K562 (cell line): ENCODE measurements around the gene INMT. TPM values are rescaled to one million over a fixed set of nuclear protein-coding genes. Genes with fewer than 3 reads are reported as not detected.

ENCODE experiments used
- ATAC-seq: fragments of 200-7000 bp; cut with Tn5 transposase; 3 replicates; pipeline ENCODE4 v1.9.1; 2020; ENCODE audit warnings: moderate library complexity
- BruUV-seq: library from RNA; stranded (reverse); fragments of 400-500 nt; replicated peaks from 2 replicates; lab custom pipeline; 2021; lab: Mats Ljungman, UMichigan
- CTCF ChIA-PET: fragments of 300-600 bp; formaldehyde crosslinking; extraction: SDS; loops from one replicate; lab custom pipeline; 2021; ENCODE audit warnings: low intra/inter-chr PET ratio; lab: Yijun Ruan, JAX
- POLR2A ChIA-PET: fragments of 300-600, 350-650 bp; sonication (Branson Sonifier 250); formaldehyde crosslinking; extraction: SDS; loops from one replicate; lab custom pipeline; 2021; ENCODE audit warnings: antibody characterized with exemption, inconsistent platforms; lab: Yijun Ruan, JAX
- DNase-seq, 4 experiments: peaks; one replicate each; pipeline versions ENCODE4 v3.0.0 to v3.0.0-alpha.2; 2011 to 2018; ENCODE audit warnings: low spot score in 3 of 4, mixed read lengths in 3 of 4; ENCODE audit errors: extremely low read depth in 1 of 4
- FAIRE-seq: peaks from 2 replicates; lab custom pipeline; 2011; peaks lifted over from hg19 to GRCh38; lab: Jason Lieb, UNC
- H2AFZ ChIP-seq: 2 replicates; pipeline ENCODE4 v1.6.0; 2011; ENCODE audit warnings: low read depth, low read length, control low read depth, inconsistent platforms
- H3K27ac ChIP-seq: fragments of 200-600 bp; 3 replicates; pipeline ENCODE4 v1.8.0; 2011; ENCODE audit warnings: low read depth, mild to moderate bottlenecking, control low read depth, inconsistent platforms, low read length, moderate library complexity, mixed read lengths; ENCODE audit errors: extremely low read depth
- H3K27me3 ChIP-seq, 2 experiments: fragments of 300-600 bp in 1 of 2; 2 replicates in 1 of 2; 3 replicates in 1 of 2; pipeline versions ENCODE4 v1.6.0 to v1.8.0; 2011; ENCODE audit warnings: inconsistent platforms in 2 of 2, low read length in 2 of 2, mild to moderate bottlenecking in 1 of 2, mixed read lengths in 1 of 2, moderate library complexity in 1 of 2; ENCODE audit not compliant: control insufficient read depth in 2 of 2, insufficient read depth in 2 of 2
- H3K36me3 ChIP-seq: fragments of 300-600 bp; 3 replicates; pipeline ENCODE4 v1.8.0; 2011; ENCODE audit warnings: mild to moderate bottlenecking, low read length, inconsistent platforms; ENCODE audit not compliant: control insufficient read depth, insufficient read depth
- H3K4me1 ChIP-seq, 2 experiments: fragments of 200-600 bp in 1 of 2; replicated peaks in 1 of 2; 2 replicates in 1 of 2; 3 replicates in 1 of 2; pipeline versions ENCODE4 v1.5.1 to v1.8.0; 2011; ENCODE audit warnings: inconsistent platforms in 2 of 2, low read length in 2 of 2, mild to moderate bottlenecking in 1 of 2, mixed read lengths in 1 of 2, moderate library complexity in 1 of 2; ENCODE audit not compliant: control insufficient read depth in 2 of 2, insufficient read depth in 2 of 2
- H3K4me2 ChIP-seq: 2 replicates; pipeline ENCODE4 v1.6.1; 2011; ENCODE audit warnings: low read length, control low read depth, inconsistent platforms, mixed read lengths; ENCODE audit not compliant: insufficient read depth
- H3K4me3 ChIP-seq: fragments of 200-600 bp; sonication (generic), shearing (Covaris generic); 2 replicates; pipeline ENCODE4 v1.5.1; 2016; ENCODE audit warnings: control low read depth, inconsistent platforms
- H3K79me2 ChIP-seq: fragments of 200-600 bp; 3 replicates; pipeline ENCODE4 v1.8.0; 2011; ENCODE audit warnings: low read length, inconsistent platforms; ENCODE audit not compliant: control insufficient read depth, insufficient read depth
- H3K9ac ChIP-seq, 2 experiments: 2 replicates each; pipeline versions ENCODE4 v1.6.0 to v1.6.1; 2011; ENCODE audit warnings: low read depth in 2 of 2, low read length in 2 of 2, control low read depth in 1 of 2, inconsistent platforms in 1 of 2, mild to moderate bottlenecking in 1 of 2, mixed read lengths in 1 of 2; ENCODE audit not compliant: insufficient read depth in 1 of 2
- H3K9me1 ChIP-seq: one replicate; pipeline ENCODE4 v1.6.0; 2011; ENCODE audit warnings: inconsistent platforms, mild to moderate bottlenecking, low read length, moderate library complexity; ENCODE audit not compliant: control insufficient read depth, insufficient read depth
- H3K9me3 ChIP-seq: replicated peaks from 2 replicates; pipeline ENCODE4 v1.5.1; 2011; ENCODE audit warnings: low read depth, low read length, inconsistent platforms; ENCODE audit not compliant: control insufficient read depth, insufficient read depth
- H4K20me1 ChIP-seq: replicated peaks from 2 replicates; pipeline ENCODE4 v1.6.1; 2011; ENCODE audit warnings: low read length, inconsistent platforms, mixed read lengths; ENCODE audit not compliant: control insufficient read depth, insufficient read depth
- NR2C2 ChIP-seq, 2 experiments: fragments of 200-800 bp in 1 of 2; sonication (Bioruptor generic) in 1 of 2; sonication (generic) in 1 of 2; formaldehyde crosslinking in 1 of 2; IDR thresholded peaks; 2 replicates each; pipeline versions ENCODE4 v1.6.1 to v1.8.0; 2016 to 2022; ENCODE audit warnings: mild to moderate bottlenecking in 1 of 2, missing compliant biosample characterization in 1 of 2, missing genetic modification characterization in 1 of 2, missing genetic modification reagents in 1 of 2
- ZFP36 ChIP-seq: fragments of 150-350 bp; IDR thresholded peaks from 2 replicates; pipeline ENCODE4 v1.6.1; 2018; ENCODE audit warnings: low read length, low read depth; ENCODE audit not compliant: partially characterized antibody
- WGBS: fragments of 100-300 bp; shearing (Covaris generic); methylation state at CpG from one replicate; pipeline ENCODE4 v1.1.6; 2016; ENCODE audit warnings: low coverage, mixed read lengths; ENCODE audit not compliant: insufficient coverage; ENCODE audit errors: missing lambda C conversion rate; 5-methylcytosine and 5-hydroxymethylcytosine counted together
- in situ Hi-C: fragments of 300-500 bp; cut with MboI; formaldehyde crosslinking; loops from 4 replicates; pipeline ENCODE4 v1.15.0; 2018; ENCODE audit warnings: inconsistent platforms, mixed read lengths
- intact Hi-C: fragments of 100-400 bp; cut with micrococcal nuclease; formaldehyde crosslinking; loops from 2 replicates; pipeline ENCODE4 v1.14.2; 2022
- polyA plus RNA-seq, 8 experiments: library from polyadenylated mRNA; depleted of rRNA in 4 of 8; stranded (reverse) in 5 of 8; unstranded in 3 of 8; fragments of >200 nt; fragmentation: Nextera tagmentation in 2 of 8; fragmentation: Illumina TruSeq in 1 of 8; extraction: Ambion mirVana in 2 of 8; extraction: Trizol in 1 of 8; gene quantifications; 2 replicates each; pipeline versions ENCODE4 v1.2.1 to v1.2.3, GENCODE V29; 2011 to 2014; ENCODE audit warnings: inconsistent platforms in 1 of 8, missing spikeins in 1 of 8
- total RNA-seq, 7 experiments: library from RNA; depleted of rRNA in 6 of 7; stranded (reverse); fragments of >200 nt in 6 of 7; fragmentation: Illumina TruSeq in 2 of 7; extraction: Trizol in 2 of 7; gene quantifications; 2 replicates each; pipeline versions ENCODE4 v1.2.1 to v1.2.3, GENCODE V29; 2011 to 2021; ENCODE audit warnings: low replicate concordance in 1 of 7
- TF ChIP-seq, protein P1 (sequence below): fragments of 250-450 bp; sonication (Bioruptor Pico); IDR thresholded peaks from 2 replicates; pipeline ENCODE4 v1.4.0; 2020
- TF ChIP-seq, protein P2 (sequence below): fragments of 200-600 bp; sonication (generic); IDR thresholded peaks from one replicate; pipeline ENCODE4 v1.6.1; 2012; ENCODE audit warnings: mild to moderate bottlenecking, low read depth, low read length, inconsistent platforms
- TF ChIP-seq, protein P3 (sequence below): fragments of 450-650 bp; IDR thresholded peaks from 2 replicates; pipeline ENCODE4 v1.6.1; 2016; ENCODE audit warnings: borderline replicate concordance

The INMT gene
- total and polyA plus RNA-seq, 9 of the 15 experiments (the other 6 are each of a cell fraction or from before 2014, with no cell fraction given), result 0.04 to 0.27 TPM; not detected in 7

DNA sequence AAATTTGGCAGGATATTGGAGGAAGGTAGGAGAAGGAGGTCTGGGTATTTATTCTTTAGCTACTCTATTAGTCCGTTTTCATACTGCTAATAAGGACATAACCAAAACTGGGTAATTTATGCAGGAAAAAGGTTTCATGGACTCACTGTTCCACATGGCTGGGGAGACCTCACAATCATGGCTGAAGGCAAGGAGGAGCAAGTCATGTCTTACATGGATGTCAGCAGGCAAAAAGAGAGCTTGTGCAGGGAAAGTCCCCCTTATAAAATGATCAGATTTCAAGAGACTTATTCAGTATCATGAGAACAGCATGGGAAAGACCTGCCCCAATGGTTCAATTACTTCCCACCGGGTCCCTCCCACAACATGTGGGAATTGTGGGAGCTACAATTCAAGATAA, 1.9 kb upstream of the INMT start:
- ATAC-seq (no peak), DNase-seq (no peak), FAIRE-seq (no peak)
- intact Hi-C loops, result no loop called here
- POLR2A ChIA-PET, result interaction anchor here (1.6 kb wide), 1 partner anchor 10 kb away, joined by 3 read pairs; no protein-coding TSS in a partner anchor
- Histone ChIP-seq H3K27me3 (no peaks in the 10 kb centered on the region), H3K27ac (no peak overlapping the region), H4K20me1 (no peaks in the 10 kb centered on the region), H3K9me1 (no peaks in the 10 kb centered on the region), H3K9ac (no peak overlapping the region), H3K4me2 (no peak overlapping the region), H2AFZ (no peak overlapping the region), H3K79me2 (no peaks in the 10 kb centered on the region), H3K36me3 (no peaks in the 10 kb centered on the region), H3K4me1 (peaks cover 15 to 23% of the 10 kb centered on the region in 2 experiments; a peak in 4 of 5 replicates), H3K9me3 (peaks cover 2% of the 10 kb centered on the region; the same call in 1 of the 2 replicates), H3K4me3 (no peak overlapping the region)
- in situ Hi-C loops, result no loop called here
- 29% methylated on average over 2 of the region's 2 CpGs for WGBS
- CTCF ChIA-PET, result no interaction called here
- BruUV-seq, result no TSS peak
- TF ChIP-seq NR2C2 (CRISPR knock-in tag; IDR thresholded peaks at IDR 0.05) (no peak), NR2C2 (tag; IDR thresholded peaks at IDR 0.05) (no peak), ZFP36 (peak; percentile 67)
- TF ChIP-seq, protein P1, sequence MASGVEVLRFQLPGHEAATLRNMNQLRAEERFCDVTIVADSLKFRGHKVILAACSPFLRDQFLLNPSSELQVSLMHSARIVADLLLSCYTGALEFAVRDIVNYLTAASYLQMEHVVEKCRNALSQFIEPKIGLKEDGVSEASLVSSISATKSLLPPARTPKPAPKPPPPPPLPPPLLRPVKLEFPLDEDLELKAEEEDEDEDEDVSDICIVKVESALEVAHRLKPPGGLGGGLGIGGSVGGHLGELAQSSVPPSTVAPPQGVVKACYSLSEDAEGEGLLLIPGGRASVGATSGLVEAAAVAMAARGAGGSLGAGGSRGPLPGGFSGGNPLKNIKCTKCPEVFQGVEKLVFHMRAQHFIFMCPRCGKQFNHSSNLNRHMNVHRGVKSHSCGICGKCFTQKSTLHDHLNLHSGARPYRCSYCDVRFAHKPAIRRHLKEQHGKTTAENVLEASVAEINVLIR (CRISPR knock-in tag), result no peak
- TF ChIP-seq, protein P2, sequence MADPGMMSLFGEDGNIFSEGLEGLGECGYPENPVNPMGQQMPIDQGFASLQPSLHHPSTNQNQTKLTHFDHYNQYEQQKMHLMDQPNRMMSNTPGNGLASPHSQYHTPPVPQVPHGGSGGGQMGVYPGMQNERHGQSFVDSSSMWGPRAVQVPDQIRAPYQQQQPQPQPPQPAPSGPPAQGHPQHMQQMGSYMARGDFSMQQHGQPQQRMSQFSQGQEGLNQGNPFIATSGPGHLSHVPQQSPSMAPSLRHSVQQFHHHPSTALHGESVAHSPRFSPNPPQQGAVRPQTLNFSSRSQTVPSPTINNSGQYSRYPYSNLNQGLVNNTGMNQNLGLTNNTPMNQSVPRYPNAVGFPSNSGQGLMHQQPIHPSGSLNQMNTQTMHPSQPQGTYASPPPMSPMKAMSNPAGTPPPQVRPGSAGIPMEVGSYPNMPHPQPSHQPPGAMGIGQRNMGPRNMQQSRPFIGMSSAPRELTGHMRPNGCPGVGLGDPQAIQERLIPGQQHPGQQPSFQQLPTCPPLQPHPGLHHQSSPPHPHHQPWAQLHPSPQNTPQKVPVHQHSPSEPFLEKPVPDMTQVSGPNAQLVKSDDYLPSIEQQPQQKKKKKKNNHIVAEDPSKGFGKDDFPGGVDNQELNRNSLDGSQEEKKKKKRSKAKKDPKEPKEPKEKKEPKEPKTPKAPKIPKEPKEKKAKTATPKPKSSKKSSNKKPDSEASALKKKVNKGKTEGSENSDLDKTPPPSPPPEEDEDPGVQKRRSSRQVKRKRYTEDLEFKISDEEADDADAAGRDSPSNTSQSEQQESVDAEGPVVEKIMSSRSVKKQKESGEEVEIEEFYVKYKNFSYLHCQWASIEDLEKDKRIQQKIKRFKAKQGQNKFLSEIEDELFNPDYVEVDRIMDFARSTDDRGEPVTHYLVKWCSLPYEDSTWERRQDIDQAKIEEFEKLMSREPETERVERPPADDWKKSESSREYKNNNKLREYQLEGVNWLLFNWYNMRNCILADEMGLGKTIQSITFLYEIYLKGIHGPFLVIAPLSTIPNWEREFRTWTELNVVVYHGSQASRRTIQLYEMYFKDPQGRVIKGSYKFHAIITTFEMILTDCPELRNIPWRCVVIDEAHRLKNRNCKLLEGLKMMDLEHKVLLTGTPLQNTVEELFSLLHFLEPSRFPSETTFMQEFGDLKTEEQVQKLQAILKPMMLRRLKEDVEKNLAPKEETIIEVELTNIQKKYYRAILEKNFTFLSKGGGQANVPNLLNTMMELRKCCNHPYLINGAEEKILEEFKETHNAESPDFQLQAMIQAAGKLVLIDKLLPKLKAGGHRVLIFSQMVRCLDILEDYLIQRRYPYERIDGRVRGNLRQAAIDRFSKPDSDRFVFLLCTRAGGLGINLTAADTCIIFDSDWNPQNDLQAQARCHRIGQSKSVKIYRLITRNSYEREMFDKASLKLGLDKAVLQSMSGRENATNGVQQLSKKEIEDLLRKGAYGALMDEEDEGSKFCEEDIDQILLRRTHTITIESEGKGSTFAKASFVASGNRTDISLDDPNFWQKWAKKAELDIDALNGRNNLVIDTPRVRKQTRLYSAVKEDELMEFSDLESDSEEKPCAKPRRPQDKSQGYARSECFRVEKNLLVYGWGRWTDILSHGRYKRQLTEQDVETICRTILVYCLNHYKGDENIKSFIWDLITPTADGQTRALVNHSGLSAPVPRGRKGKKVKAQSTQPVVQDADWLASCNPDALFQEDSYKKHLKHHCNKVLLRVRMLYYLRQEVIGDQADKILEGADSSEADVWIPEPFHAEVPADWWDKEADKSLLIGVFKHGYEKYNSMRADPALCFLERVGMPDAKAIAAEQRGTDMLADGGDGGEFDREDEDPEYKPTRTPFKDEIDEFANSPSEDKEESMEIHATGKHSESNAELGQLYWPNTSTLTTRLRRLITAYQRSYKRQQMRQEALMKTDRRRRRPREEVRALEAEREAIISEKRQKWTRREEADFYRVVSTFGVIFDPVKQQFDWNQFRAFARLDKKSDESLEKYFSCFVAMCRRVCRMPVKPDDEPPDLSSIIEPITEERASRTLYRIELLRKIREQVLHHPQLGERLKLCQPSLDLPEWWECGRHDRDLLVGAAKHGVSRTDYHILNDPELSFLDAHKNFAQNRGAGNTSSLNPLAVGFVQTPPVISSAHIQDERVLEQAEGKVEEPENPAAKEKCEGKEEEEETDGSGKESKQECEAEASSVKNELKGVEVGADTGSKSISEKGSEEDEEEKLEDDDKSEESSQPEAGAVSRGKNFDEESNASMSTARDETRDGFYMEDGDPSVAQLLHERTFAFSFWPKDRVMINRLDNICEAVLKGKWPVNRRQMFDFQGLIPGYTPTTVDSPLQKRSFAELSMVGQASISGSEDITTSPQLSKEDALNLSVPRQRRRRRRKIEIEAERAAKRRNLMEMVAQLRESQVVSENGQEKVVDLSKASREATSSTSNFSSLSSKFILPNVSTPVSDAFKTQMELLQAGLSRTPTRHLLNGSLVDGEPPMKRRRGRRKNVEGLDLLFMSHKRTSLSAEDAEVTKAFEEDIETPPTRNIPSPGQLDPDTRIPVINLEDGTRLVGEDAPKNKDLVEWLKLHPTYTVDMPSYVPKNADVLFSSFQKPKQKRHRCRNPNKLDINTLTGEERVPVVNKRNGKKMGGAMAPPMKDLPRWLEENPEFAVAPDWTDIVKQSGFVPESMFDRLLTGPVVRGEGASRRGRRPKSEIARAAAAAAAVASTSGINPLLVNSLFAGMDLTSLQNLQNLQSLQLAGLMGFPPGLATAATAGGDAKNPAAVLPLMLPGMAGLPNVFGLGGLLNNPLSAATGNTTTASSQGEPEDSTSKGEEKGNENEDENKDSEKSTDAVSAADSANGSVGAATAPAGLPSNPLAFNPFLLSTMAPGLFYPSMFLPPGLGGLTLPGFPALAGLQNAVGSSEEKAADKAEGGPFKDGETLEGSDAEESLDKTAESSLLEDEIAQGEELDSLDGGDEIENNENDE, result no peak
- TF ChIP-seq, protein P3, sequence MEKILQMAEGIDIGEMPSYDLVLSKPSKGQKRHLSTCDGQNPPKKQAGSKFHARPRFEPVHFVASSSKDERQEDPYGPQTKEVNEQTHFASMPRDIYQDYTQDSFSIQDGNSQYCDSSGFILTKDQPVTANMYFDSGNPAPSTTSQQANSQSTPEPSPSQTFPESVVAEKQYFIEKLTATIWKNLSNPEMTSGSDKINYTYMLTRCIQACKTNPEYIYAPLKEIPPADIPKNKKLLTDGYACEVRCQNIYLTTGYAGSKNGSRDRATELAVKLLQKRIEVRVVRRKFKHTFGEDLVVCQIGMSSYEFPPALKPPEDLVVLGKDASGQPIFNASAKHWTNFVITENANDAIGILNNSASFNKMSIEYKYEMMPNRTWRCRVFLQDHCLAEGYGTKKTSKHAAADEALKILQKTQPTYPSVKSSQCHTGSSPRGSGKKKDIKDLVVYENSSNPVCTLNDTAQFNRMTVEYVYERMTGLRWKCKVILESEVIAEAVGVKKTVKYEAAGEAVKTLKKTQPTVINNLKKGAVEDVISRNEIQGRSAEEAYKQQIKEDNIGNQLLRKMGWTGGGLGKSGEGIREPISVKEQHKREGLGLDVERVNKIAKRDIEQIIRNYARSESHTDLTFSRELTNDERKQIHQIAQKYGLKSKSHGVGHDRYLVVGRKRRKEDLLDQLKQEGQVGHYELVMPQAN, result no peak
